Bronchial epithelial cell (primary cell): ENCODE measurements around the gene NDUFV3. TPM values are rescaled to one million over a fixed set of nuclear protein-coding genes. Genes with fewer than 3 reads are reported as not detected.

ENCODE experiments used
- DNase-seq: peaks from one replicate; pipeline ENCODE4 v3.0.0-alpha.2; 2010; ENCODE audit warnings: low read depth
- FAIRE-seq: peaks from 2 replicates; lab custom pipeline; 2011; peaks lifted over from hg19 to GRCh38; lab: Jason Lieb, UNC
- H3K27me3 ChIP-seq: 2 replicates; pipeline ENCODE4 v1.5.1; 2011; ENCODE audit warnings: low read length; ENCODE audit not compliant: control insufficient read depth, insufficient read depth
- H3K36me3 ChIP-seq: 2 replicates; pipeline ENCODE4 v1.5.1; 2011; ENCODE audit warnings: low read length; ENCODE audit not compliant: control insufficient read depth, insufficient read depth
- H3K4me3 ChIP-seq: 2 replicates; pipeline ENCODE4 v1.5.1; 2011; ENCODE audit warnings: mild to moderate bottlenecking, low read depth, low read length, control low read depth
- CTCF ChIP-seq: IDR thresholded peaks from 2 replicates; pipeline ENCODE4 v1.5.1; 2011; ENCODE audit warnings: mild to moderate bottlenecking, moderate library complexity, low read length, control low read depth, inconsistent platforms; ENCODE audit not compliant: insufficient read depth, severe bottlenecking
- total RNA-seq: library from RNA; depleted of rRNA; stranded (reverse); fragments of >200 nt; gene quantifications from 2 replicates; pipeline ENCODE4 v1.2.1, GENCODE V29; 2014

Gene NDUFV3
- total RNA-seq, 1 donor from 2014 or later, result 29.7 TPM

- no peak for TF ChIP-seq CTCF
- Histone ChIP-seq H3K36me3 (peaks cover 49% of the 10 kb centered on the region), H3K4me3 (no peak overlapping the region), H3K27me3 (no peaks in the 10 kb centered on the region)
- FAIRE-seq, result no peak
- no peak for DNase-seq
Measured at GRCh38 chr21:42863504-42863870, 29.6 kb upstream of the NDUFV3 start.

- no peak for DNase-seq
- Histone ChIP-seq H3K4me3 (no peak overlapping the region), H3K27me3 (no peaks in the 10 kb centered on the region), H3K36me3 (peaks cover 49% of the 10 kb centered on the region)
- FAIRE-seq, result no peak
- no peak for TF ChIP-seq CTCF
Measured at GRCh38 chr21:42864286-42864685, 28.8 kb upstream of the NDUFV3 start.

- Histone ChIP-seq H3K4me3 (no peak overlapping the region), H3K36me3 (peaks cover 43% of the 10 kb centered on the region), H3K27me3 (no peaks in the 10 kb centered on the region)
- TF ChIP-seq CTCF, result no peak
- FAIRE-seq, result no peak
- DNase-seq, result no peak
Measured at GRCh38 chr21:42864815-42865775, 28.0 kb upstream of the NDUFV3 start.

GRCh38 chr21:42865776-42866160, 27.3 kb upstream of the NDUFV3 start:
- Histone ChIP-seq H3K4me3 (no peak overlapping the region), H3K27me3 (no peaks in the 10 kb centered on the region), H3K36me3 (peaks cover 43% of the 10 kb centered on the region)
- no peak for TF ChIP-seq CTCF
- DNase-seq (no peak), FAIRE-seq (no peak)

- Histone ChIP-seq H3K36me3 (peaks cover 40% of the 10 kb centered on the region), H3K27me3 (no peaks in the 10 kb centered on the region), H3K4me3 (no peak overlapping the region)
- DNase-seq (no peak), FAIRE-seq (peak; percentile 28)
- TF ChIP-seq CTCF, result no peak
Measured at GRCh38 chr21:42868196-42868595, 24.9 kb upstream of the NDUFV3 start.
